SW 1271 (cell line): ENCODE results near the gene TMEM14A.
"Not testable (repeated sequence)": the region's sequence is repeated elsewhere in the genome, so short reads cannot be mapped to it uniquely, and the experiment has no call there.

ENCODE experiments used
- DNase-seq, 2 experiments: peaks; one replicate each; lab custom pipeline; 2025; lab: John Stamatoyannopoulos, UW

Gene TMEM14A

GRCh38 chr6:52697903-52698302 lies 27.0 kb downstream of the TMEM14A start:
- DNase-seq: no peak

- DNase-seq: no peak
Measured at GRCh38 chr6:52704060-52704459, 33.1 kb downstream of the TMEM14A start.

DNA sequence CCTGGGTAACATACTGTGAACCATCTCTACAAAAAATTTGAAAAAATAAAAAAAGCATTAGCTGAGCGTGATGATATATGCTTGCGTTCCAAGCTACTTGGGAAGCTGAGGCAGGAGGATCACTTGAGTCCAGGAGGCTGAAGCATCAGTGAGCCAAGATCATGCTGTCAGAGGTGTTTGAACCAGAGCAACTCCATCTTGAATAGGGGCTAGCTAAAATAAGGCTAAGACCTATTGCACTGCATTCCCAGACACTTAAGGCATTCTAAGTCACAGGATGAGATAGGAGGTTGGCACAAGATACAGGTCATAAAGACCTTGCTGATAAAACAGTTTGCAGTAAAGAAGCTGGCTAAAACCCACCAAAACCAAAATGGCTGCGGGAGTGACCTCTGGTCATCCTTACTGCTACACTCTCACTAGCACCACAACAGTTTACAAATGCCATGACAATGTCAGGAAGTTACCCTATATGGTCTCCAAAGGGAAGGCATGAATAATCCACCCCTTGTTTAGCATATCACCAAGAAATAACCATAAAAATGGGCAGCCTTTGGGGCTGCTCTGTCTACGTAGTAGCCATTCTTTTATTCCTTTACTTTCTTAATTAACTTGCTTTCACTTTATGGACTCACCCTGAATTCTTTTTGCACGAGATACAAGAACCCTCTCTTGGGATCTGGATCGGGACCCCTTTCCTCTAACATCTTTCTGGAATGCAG lies 34.0 kb downstream of the TMEM14A start:
- DNase-seq: not testable (repeated sequence)

GRCh38 chr6:52706001-52706400 lies 35.1 kb downstream of the TMEM14A start:
- DNase-seq: no peak

- no peak for DNase-seq
Measured at GRCh38 chr6:52707963-52708680, 37.2 kb downstream of the TMEM14A start.

DNA sequence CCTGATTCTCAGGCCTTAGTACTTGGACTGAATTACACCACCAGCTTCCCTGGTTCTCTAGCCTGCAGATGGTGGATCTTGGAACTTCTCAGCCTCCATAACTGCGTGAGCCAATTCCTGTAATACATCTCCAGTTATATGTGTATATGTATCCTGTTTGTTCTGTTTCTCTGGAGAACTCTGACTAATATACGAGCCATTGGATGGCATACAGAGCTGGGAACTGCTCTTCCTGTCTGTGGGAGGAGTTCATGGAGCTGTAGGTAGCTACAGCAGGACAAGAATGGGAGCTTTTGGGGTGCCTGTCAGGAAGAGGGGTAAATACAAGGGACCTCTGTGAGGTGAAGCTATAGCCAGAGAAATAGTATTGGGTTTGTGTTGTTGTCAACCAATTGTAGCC lies 41.2 kb downstream of the TMEM14A start:
- no peak for DNase-seq

- not testable (repeated sequence) for DNase-seq
Measured at GRCh38 chr6:52714761-52715160, 43.8 kb downstream of the TMEM14A start.

GRCh38 chr6:52718550-52718949 lies 47.6 kb downstream of the TMEM14A start:
- no peak for DNase-seq

DNA sequence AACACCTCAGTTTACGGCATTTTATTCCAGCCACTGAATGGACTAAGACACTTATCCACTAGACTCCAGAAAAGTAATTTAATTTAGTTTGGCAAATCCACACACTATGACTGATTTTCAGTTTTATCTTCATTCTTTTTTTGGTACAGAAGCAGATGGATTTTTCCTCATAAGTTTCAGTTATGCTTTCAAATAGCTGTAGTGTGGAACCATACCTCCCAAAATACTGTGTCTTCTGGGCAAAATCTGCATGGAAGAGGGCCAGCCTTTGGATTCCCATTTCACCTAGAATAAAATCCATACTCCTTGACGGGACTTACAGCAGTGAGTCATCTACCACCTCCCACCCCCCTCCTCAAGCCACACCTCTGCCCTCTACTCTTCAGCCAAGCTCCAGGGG lies 49.4 kb downstream of the TMEM14A start:
- no peak for DNase-seq

DNA sequence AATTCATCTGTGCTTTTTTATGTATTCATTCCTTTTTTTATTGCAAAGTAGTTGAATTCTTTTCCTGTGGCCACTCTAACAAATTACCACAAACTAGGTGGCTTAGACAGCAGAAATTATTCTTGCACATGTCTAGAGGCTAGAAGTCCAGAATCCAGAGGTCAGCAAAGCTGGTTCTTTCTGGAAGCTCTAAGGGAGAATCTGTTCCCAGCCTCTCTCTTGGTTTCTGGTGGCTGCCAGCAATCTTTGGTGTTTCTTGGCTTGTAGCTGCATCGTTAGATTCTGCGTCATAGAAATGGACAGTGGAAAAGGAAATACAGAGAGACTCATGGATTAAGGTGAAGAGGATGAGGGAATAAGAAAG lies 53.1 kb downstream of the TMEM14A start:
- no peak for DNase-seq

GRCh38 chr6:52724406-52725121 lies 53.7 kb downstream of the TMEM14A start:
- peak in 1 of 2 experiments; percentile 50 for DNase-seq

DNA sequence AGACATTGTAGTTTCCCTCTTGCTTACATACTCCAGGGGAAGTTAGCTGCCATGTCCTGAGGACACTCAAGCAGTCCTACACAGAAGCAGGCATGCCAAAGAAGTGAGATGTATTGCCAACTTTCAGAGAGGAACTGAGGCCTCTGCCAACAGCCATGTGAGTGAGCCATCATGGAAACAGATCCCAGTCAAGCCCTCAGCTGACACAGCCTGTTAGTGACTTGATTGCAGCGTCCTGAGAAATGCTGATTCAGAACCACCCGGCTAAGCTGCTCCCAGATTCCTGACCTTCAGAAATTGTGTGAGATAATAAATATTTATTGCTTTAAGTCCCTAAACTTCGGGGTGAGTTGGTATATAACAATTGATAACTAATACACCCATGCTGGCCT lies 54.2 kb downstream of the TMEM14A start:
- DNase-seq: no peak

DNA sequence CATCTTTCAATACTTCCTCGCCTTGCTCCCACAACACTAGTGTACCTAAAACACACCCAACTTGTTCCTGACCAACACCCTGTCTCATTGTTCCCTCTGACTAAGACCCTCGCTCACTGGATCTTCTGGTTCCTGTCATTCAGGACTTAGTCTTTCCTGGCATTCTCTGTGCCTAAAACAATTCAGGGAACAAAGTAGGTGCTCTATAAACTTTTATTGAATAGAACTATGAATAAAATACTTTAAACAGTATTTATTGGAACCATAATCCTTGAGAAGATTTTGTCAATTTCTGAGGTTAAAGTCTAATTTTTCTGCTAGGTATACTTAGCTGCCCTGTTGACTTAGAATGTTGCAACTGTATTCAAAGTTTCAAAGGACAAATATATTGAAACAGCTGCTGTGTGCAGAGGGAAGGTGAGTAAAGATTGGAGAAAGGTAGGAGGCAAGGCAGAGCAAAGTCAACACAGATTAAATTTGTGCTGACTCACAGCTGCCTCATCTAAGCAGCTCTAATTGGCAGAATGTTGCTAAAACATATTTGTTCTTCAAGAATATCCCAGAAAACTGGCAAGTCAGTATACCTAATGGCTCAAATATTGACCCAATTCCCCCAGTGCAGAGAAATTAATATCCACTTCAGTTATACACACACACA lies 54.8 kb downstream of the TMEM14A start:
- DNase-seq: no peak

- no peak for DNase-seq
Measured at GRCh38 chr6:52726193-52726542, 55.3 kb downstream of the TMEM14A start.

DNA sequence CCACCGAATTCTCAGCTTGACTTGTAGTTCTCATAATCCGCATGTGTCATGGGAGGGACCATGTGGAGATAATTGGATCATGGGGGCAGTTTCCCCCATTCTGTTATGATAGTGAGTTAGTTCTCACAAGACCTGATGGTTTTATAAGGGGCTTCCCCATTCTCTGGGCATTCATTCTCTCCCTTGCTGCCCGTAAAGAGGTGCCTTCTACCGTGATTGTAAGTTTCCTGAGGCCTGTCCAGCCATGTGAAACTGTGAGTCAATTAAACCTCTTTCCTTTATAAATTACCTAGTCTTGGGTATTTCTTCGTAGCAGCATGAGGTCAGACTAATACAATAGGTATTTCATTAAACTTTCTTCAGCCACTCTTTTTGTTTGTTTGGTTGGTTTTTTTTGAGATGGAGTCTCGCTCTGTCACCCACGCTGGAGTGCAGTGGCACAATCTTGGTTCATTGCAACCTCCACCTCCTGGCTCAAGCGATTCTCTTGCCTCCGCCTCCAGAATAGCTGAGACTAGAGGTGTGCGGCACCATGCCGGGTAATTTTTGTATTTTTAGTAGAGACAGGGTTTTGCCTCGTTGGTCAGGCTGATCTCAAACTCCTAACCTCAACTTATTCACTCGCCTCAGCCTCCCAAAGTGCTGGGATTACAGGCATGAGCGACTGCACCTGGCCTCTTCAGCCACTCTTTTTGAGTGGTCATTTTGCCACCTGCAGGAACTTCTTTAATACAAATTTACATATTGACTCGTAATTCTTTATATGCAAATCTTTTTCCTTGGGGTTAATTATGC lies 56.0 kb downstream of the TMEM14A start:
- DNase-seq: no peak

GRCh38 chr6:52727908-52728307 lies 57.0 kb downstream of the TMEM14A start:
- DNase-seq: no peak

- no peak for DNase-seq
Measured at GRCh38 chr6:52728394-52728793, 57.5 kb downstream of the TMEM14A start.

DNA sequence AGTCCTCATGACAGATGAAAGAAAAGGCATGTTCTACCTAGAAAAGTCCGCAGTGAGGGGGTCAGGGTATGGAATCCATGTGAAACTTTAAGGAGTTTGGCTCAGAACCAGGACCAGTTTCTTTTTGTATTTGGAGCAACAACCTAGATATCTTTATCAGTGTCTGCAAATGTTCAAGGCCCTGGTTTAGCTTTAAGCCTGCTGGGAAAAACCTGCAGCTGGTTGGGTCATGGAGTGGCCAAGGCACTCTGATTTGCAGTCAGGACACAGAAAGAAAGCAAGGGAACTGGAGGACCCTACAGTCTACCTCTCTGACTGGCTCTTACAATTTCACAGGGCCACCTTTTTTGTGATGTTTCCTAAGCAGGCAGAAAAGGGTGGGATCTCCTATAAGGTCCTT lies 58.7 kb downstream of the TMEM14A start:
- DNase-seq: no peak

GRCh38 chr6:52731719-52732118 lies 60.8 kb downstream of the TMEM14A start:
- no peak for DNase-seq

- DNase-seq: no peak
Measured at GRCh38 chr6:52733172-52733571, 62.3 kb downstream of the TMEM14A start.

DNA sequence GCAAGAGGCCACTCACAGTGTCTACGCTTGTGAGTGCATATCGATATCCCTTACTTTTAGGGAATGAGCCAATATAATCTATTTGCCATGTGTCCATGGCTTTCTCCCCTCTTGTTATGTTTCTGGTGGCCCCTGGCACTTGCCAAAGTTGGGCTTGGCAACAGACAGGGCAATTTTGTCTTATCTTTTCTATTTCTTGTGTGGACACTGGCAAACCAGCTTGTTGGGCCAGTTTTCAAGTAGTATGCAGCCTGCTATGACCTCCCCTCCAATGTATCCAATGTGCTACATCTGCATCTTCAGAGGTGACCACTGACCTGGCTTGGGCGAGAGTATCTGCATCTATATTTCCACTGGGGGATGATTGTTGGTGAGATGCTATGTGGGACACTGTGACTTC lies 63.2 kb downstream of the TMEM14A start:
- DNase-seq: no peak

- DNase-seq: no peak
Measured at GRCh38 chr6:52735071-52735470, 64.2 kb downstream of the TMEM14A start.
